Stimulated activated CD4-positive, alpha-beta T cell treated with anti-CD3 and anti-CD28 coated beads, Interleukin-1b, Interleukin-23, amount 100 ng/mL, for 4 hours (primary cell): ENCODE results near the gene MVP.
A peak's percentile ranks its signal among the peaks of the same experiment; 100 is the strongest.
"Not testable (repeated sequence)": the region's sequence is repeated elsewhere in the genome, so short reads cannot be mapped to it uniquely, and the experiment has no call there.

Source experiments
- DNase-seq, 2 donors: peaks; one replicate each; pipeline ENCODE4 v3.0.0-alpha.2; 2020; ENCODE audit warnings: low read depth in 2 of 2

The MVP gene

DNA sequence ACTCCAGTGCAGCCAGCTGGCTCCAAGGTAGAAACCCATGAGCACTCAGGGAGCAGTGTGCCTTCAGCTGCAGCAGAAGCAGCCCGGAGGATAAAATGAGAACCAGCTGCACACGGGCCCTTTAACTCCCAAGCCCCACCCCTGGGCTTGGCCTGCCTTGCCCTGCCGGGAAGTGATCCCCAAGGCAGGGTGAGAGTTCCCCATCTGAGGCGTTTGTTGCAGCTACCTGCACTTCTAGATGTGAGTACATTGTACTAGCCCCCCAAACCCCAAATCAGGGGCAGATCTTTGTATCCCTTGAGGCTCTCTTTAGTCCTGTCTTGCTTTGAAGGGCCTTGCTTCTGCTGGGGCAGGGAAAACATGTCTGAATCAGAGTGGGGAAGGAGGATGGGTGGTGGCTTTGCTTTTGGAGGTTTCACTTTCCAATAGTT is at the start of gene MVP:
TSS of gene MVP (plus strand) at position 192 of the 431 bp plus-strand sequence. CDS start 10,088 bp downstream, outside the sequence.
- peak in 1 of 2 donors; percentile 46 for DNase-seq

DNA sequence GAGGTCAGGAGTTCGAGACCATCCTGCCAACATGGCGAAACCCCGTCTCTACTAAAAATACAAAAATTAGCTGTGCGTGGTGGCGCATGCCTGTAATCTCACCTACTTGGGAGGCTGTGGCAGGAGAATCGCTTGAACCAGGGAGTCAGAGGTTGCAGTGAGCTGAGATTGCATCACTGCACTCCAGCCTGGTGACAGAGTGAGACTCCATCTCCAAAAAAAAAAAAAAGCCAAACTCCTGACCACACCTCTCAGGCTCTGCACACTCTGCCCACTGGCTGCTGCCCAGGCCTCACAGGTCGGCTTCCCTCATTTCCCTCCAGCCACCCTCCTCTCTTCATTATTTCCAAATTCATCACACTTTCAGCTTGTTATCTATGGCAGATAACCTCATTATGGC is 47.9 kb upstream of the MVP start:
- DNase-seq = not testable (repeated sequence)

GRCh38 chr16:29774730-29775129 is 45.5 kb upstream of the MVP start:
- no peak for DNase-seq

GRCh38 chr16:29775742-29776408 is 44.4 kb upstream of the MVP start:
- DNase-seq = no peak

- DNase-seq = no peak
These were observed 42.5 kb upstream of the MVP start, which contains the start of gene ZG16 for GRCh38 chr16:29777576-29778350. Gene ZG16 (plus strand): TSS chr16:29778256. CDS start chr16:29779267, 1,011 bp downstream.

- no peak for DNase-seq
These were observed 40.8 kb upstream of the MVP start for GRCh38 chr16:29779474-29779873.

- not testable (repeated sequence) for DNase-seq
These were observed 36.9 kb upstream of the MVP start for GRCh38 chr16:29783094-29783953.

GRCh38 chr16:29784157-29784556 is 36.1 kb upstream of the MVP start:
- no peak for DNase-seq

GRCh38 chr16:29784901-29785500 is 35.3 kb upstream of the MVP start:
- peak; percentile 63 to 72 for DNase-seq

DNA sequence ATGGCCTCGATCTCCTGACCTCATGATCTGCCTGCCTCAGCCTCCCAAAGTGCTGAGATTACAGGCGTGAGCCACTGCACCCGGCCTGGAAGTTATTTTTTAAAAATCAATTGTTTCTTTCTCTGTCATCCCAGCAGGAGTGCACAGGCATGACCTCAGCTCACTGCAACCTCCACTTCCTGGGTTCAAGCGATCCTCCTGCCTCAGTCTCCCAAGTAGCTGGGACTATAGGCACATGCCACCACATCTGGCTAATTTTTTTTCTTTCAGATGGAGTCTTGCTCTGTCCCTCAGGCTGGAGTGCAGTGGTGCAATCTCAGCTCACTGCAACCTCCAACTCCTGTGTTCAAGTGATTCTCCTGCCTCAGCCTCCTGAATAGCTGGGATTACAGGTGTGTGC is 33.1 kb upstream of the MVP start:
- not testable (repeated sequence) for DNase-seq

GRCh38 chr16:29789775-29790182 is 30.5 kb upstream of the MVP start:
- no peak for DNase-seq

GRCh38 chr16:29790183-29790948 is 29.9 kb upstream of the MVP start, which contains the start of gene KIF22:
Gene KIF22 (plus strand): TSS chr16:29790751. CDS start chr16:29790760, 9 bp downstream.
- peak; percentile 99 to 100 for DNase-seq

DNA sequence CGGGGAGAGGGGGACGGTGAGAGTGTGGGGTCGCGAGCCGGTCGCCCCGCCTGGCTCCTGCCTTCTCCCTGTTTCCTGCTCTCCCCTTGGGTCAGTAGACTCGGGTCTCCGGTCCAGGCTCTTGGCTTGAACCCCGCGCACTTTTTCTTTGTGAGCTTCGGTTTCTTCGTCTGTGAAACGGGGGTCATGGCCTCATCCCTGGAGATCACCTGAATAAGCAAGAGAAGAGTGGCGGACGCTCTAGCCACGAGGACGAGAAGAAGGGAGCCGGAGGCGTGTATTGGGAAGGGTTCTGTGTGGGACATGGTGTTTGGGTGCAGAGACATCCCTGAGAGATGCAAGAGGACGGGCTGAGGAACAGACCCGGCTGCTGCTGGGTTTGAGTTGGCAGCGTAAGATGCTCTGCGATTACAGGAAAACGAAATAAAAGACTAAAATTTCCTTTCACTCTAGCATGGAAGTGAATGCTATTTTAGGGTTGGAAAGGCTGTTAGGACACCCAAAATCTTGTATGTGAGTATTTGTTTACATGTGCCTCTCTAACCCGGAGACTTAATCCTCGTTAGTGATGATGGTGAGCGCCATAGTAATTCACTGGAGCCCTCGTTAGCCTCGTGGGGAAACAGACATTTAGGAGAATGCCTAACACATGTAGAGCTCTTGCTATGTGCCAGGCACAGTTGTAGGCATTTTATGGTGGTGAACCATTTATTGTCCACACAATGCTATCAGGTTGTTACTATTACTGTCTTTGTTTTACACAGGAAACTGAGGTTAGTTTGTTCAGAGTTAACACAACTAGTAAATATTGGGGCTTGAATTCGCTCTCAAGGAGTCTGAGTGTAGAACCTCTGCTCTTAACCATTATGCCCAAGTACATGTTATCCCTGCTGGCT is 29.1 kb upstream of the MVP start:
- no peak for DNase-seq

- DNase-seq = no peak
These were observed 28.1 kb upstream of the MVP start for GRCh38 chr16:29791845-29792807.

- not testable (repeated sequence) for DNase-seq
These were observed 27.1 kb upstream of the MVP start for GRCh38 chr16:29793153-29793552.

DNA sequence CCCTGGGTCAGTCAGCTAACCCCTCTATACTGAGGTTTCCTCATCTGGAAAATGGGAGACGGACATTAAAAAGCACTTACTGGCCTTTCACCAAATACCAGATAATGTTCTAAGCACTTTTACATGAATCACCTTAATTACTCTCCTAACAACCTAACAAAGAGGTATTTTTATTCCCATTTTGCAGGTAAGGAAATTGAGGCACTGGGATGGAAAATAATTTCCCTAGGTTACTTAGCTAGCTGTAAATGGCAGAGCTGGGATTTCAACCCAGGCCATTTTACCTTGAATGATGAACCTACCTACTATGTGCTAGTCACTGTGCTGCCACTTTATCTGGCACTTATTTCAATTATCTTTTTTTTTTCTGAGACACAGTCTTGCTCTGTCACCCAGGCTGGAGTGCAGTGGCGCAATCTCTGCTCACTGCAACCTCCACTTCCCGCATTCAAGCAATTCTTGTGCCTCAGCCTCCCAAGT is 26.0 kb upstream of the MVP start:
- DNase-seq = no peak

DNA sequence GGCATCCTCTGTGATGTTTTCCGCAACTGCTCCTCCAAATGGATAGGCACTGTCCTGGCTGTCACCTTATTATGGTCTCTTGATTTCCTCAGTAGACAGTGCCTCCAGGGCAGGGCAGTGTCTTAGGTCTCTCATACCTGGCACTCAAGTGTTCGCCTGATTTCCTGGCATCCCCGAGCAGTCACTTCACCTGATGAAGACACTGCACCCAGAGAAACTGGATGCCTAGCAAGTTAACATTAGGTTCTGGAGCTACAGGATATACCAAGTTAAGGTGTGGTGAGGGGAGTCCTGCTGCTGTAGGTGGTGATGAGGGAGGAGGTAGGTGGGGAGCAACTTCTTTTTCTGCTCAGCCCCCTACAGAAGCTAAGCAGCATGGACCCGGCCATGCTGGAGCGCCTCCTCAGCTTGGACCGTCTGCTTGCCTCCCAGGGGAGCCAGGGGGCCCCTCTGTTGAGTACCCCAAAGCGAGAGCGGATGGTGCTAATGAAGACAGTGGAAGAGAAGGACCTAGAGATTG is 17.8 kb upstream of the MVP start:
- no peak for DNase-seq

DNA sequence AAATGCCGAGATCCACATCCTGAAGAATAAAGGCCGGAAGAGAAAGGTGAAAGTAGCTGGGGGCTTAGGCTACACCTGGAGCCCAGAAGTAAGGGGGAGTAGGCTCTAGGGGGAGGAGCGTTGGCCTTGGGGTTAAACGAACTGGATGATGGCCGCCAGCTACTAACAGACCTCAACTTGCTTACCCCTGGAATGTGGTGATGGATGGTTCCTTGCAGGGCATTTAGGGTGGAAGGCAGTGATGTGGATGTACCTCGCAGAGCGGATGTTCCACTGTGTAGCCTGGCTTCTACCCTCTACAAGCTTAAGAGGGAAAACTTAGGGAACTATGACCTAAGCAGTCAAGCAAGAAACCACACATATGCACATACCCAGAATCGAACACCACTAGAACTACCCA is 16.2 kb upstream of the MVP start:
- no peak for DNase-seq
